B cell (primary cell): ENCODE results near the gene LTA4H. TPM values are rescaled to one million over a fixed set of nuclear protein-coding genes. Genes with fewer than 3 reads are reported as not detected.

Experiments
- ATAC-seq: fragments of 200-7000 bp; cut with Tn5 transposase; one replicate; pipeline ENCODE4 v1.10.0; 2021; ENCODE audit warnings: low read depth, mild to moderate bottlenecking, moderate number of reproducible peaks, moderate library complexity
- CTCF ChIA-PET: fragments of 350-600 bp; sonication (Branson Sonifier 250); formaldehyde crosslinking; loops from one replicate; lab custom pipeline; 2021; ENCODE audit warnings: antibody characterized with exemption, inconsistent platforms; lab: Charles Lee
- POLR2A ChIA-PET: fragments of 350-600 bp; sonication (Branson Sonifier 250); formaldehyde crosslinking; loops from one replicate; lab custom pipeline; 2021; ENCODE audit warnings: antibody characterized with exemption; lab: Charles Lee
- DNase-seq: peaks from one replicate; pipeline ENCODE4 v3.0.0; 2013
- H2AFZ ChIP-seq: 2 replicates; pipeline ENCODE4 v1.6.1; 2012; ENCODE audit warnings: mild to moderate bottlenecking, low read depth, low read length; ENCODE audit not compliant: insufficient read depth, poor library complexity, severe bottlenecking
- H3K27ac ChIP-seq, 2 donors: 1 replicate in 1 of 2; 2 replicates in 1 of 2; pipeline ENCODE4 v1.5.1; 2012 to 2013; ENCODE audit warnings: low read length in 2 of 2, mild to moderate bottlenecking in 2 of 2, moderate library complexity in 1 of 2
- H3K27me3 ChIP-seq, 4 experiments: fragments of 200-600 bp in 1 of 4; sonication (generic) in 1 of 4; replicated peaks in 1 of 4; 1 replicate in 2 of 4; 2 replicates in 2 of 4; pipeline versions ENCODE4 v1.6.1 to v1.7.0; 2013 to 2016; ENCODE audit warnings: low read length in 3 of 4, mild to moderate bottlenecking in 2 of 4, mixed read lengths in 1 of 4, moderate library complexity in 1 of 4; ENCODE audit not compliant: insufficient read depth in 4 of 4, control insufficient read depth in 3 of 4; ENCODE audit errors: control extremely low read depth in 1 of 4
- H3K36me3 ChIP-seq, 2 experiments: replicated peaks in 1 of 2; 1 replicate in 1 of 2; 2 replicates in 1 of 2; pipeline versions ENCODE4 v1.6.1 to v1.7.1; 2013; ENCODE audit warnings: low read length in 1 of 2; ENCODE audit not compliant: insufficient read depth in 2 of 2, control insufficient read depth in 1 of 2; ENCODE audit errors: control extremely low read depth in 1 of 2, extremely low read depth in 1 of 2
- H3K4me1 ChIP-seq, 2 donors: fragments of 200-600 bp in 1 of 2; sonication (generic) in 1 of 2; 1 replicate in 1 of 2; 2 replicates in 1 of 2; pipeline versions ENCODE4 v1.5.1 to v1.6.1; 2013 to 2017; ENCODE audit warnings: low read length in 2 of 2; ENCODE audit not compliant: control insufficient read depth in 2 of 2, insufficient read depth in 2 of 2
- H3K4me2 ChIP-seq: replicated peaks from 2 replicates; pipeline ENCODE3; 2012; ENCODE audit warnings: mild to moderate bottlenecking, low read depth, low read length; ENCODE audit not compliant: poor library complexity, severe bottlenecking
- H3K4me3 ChIP-seq, 5 experiments: fragments of 200-600 bp in 1 of 5; sonication (generic) in 1 of 5; 1 replicate in 3 of 5; 2 replicates in 2 of 5; pipeline versions ENCODE4 v1.5.1 to v1.7.0; 2011 to 2016; ENCODE audit warnings: low read length in 4 of 5, mild to moderate bottlenecking in 4 of 5, low read depth in 2 of 5, control low read depth in 1 of 5, moderate library complexity in 1 of 5; ENCODE audit not compliant: insufficient read depth in 1 of 5; ENCODE audit errors: control extremely low read depth in 1 of 5, extremely low read depth in 1 of 5
- H3K79me2 ChIP-seq: fragments of 200-600 bp; sonication (generic); one replicate; pipeline ENCODE4 v1.6.0; 2016; ENCODE audit warnings: low read length; ENCODE audit not compliant: control insufficient read depth, insufficient read depth
- H3K9ac ChIP-seq: fragments of 200-600 bp; sonication (generic); 2 replicates; pipeline ENCODE4 v1.6.1; 2017; ENCODE audit warnings: mild to moderate bottlenecking, low read length, moderate library complexity
- H3K9me3 ChIP-seq, 3 donors: one replicate each; pipeline versions ENCODE4 v1.6.1 to v1.7.1; 2013; ENCODE audit warnings: low read length in 2 of 3; ENCODE audit not compliant: control insufficient read depth in 2 of 3, insufficient read depth in 1 of 3; ENCODE audit errors: control extremely low read depth in 1 of 3
- H4K20me1 ChIP-seq: 2 replicates; pipeline ENCODE4 v1.6.0; 2012; ENCODE audit warnings: mild to moderate bottlenecking, low read length; ENCODE audit not compliant: insufficient read depth, control insufficient read depth, poor library complexity, severe bottlenecking
- H3K27ac Mint-ChIP-seq: one replicate; pipeline ENCODE4 v1.8.0; 2021; ENCODE audit warnings: mixed read lengths
- H3K27me3 Mint-ChIP-seq: one replicate; pipeline ENCODE4 v1.8.0; 2021; ENCODE audit warnings: mixed read lengths
- H3K4me1 Mint-ChIP-seq: one replicate; pipeline ENCODE4 v1.8.0; 2021; ENCODE audit warnings: mixed read lengths
- H3K4me3 Mint-ChIP-seq: one replicate; pipeline ENCODE4 v1.8.0; 2021; ENCODE audit warnings: mixed read lengths
- H3K9me3 Mint-ChIP-seq: one replicate; pipeline ENCODE4 v1.8.0; 2022; ENCODE audit warnings: mixed read lengths; ENCODE audit not compliant: insufficient read depth
- EZH2 ChIP-seq: IDR thresholded peaks from 2 replicates; pipeline ENCODE4 v1.6.1; 2012; ENCODE audit warnings: borderline replicate concordance, low read depth, mild to moderate bottlenecking, moderate library complexity, low read length; ENCODE audit not compliant: insufficient read depth, poor library complexity, severe bottlenecking
- WGBS: methylation state at CpG from one replicate; pipeline ENCODE4 v1.1.5; 2013; ENCODE audit warnings: missing lambda C conversion rate; ENCODE audit not compliant: insufficient coverage; 5-methylcytosine and 5-hydroxymethylcytosine counted together
- intact Hi-C: fragments of 100-400 bp; cut with micrococcal nuclease; formaldehyde crosslinking; loops from one replicate; pipeline ENCODE4 v1.10.0; 2022
- polyA plus RNA-seq: library from polyadenylated mRNA; depleted of rRNA; stranded (reverse); fragments of >200 nt; gene quantifications from 2 replicates; pipeline ENCODE4 v1.2.3, GENCODE V29; 2012
- total RNA-seq, 2 donors: library from RNA; stranded (reverse); fragments of 120-200 nt in 1 of 2; gene quantifications; 1 replicate in 1 of 2; 2 replicates in 1 of 2; pipeline versions ENCODE4 v1.2.3 to v1.2.4, GENCODE V29; 2013 to 2022
- TF ChIP-seq, protein P1 (sequence below): fragments of 200-600 bp; IDR thresholded peaks from one replicate; pipeline ENCODE4 v1.8.0; 2022; ENCODE audit warnings: antibody characterized with exemption, mild to moderate bottlenecking

LTA4H gene
- total and polyA plus RNA-seq, 2 donors (not counting 1 experiment from before 2014, with no cell fraction given): 153 to 167 TPM

- H3K4me3 ChIP-seq: no peak overlapping the region
- no peak overlapping the region for H3K27ac ChIP-seq
- no peak overlapping the region for H2AFZ ChIP-seq
- ChIA-PET POLR2A (interaction anchor here (0.5 kb wide), 1 partner anchor 15 kb away, joined by 4 read pairs; no protein-coding TSS in a partner anchor), CTCF (interaction anchor here (0.9 to 4.8 kb wide), 6 partner anchors 11 to 90 kb away, joined by 3 to 112 read pairs (median 6); no protein-coding TSS in a partner anchor)
- TF ChIP-seq, protein P1, sequence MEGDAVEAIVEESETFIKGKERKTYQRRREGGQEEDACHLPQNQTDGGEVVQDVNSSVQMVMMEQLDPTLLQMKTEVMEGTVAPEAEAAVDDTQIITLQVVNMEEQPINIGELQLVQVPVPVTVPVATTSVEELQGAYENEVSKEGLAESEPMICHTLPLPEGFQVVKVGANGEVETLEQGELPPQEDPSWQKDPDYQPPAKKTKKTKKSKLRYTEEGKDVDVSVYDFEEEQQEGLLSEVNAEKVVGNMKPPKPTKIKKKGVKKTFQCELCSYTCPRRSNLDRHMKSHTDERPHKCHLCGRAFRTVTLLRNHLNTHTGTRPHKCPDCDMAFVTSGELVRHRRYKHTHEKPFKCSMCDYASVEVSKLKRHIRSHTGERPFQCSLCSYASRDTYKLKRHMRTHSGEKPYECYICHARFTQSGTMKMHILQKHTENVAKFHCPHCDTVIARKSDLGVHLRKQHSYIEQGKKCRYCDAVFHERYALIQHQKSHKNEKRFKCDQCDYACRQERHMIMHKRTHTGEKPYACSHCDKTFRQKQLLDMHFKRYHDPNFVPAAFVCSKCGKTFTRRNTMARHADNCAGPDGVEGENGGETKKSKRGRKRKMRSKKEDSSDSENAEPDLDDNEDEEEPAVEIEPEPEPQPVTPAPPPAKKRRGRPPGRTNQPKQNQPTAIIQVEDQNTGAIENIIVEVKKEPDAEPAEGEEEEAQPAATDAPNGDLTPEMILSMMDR: no peak
- TF ChIP-seq EZH2: no peak
- Mint-ChIP-seq H3K27me3 (no peaks in the 10 kb centered on the region), H3K4me1 (peaks cover 8% of the 10 kb centered on the region), H3K27ac (no peak overlapping the region), H3K4me3 (no peak overlapping the region), H3K9me3 (no peaks in the 10 kb centered on the region)
- intact Hi-C loops: no loop called here
- H3K27me3 ChIP-seq: no peaks in the 10 kb centered on the region
- H3K36me3 ChIP-seq: peaks cover 2 to 49% of the 10 kb centered on the region in 2 experiments
- H3K79me2 ChIP-seq: no peaks in the 10 kb centered on the region
- H3K9ac ChIP-seq: no peak overlapping the region
- H3K9me3 ChIP-seq: no peaks in the 10 kb centered on the region
- DNase-seq (no peak), ATAC-seq (no peak)
- 100% methylated on average over 4 of the region's 5 CpGs for WGBS
- H3K4me1 ChIP-seq: peaks cover 0 to 5% of the 10 kb centered on the region in 2 donors
- H4K20me1 ChIP-seq: no peaks in the 10 kb centered on the region
- no peak overlapping the region for H3K4me2 ChIP-seq
These were observed 34.5 kb downstream of the LTA4H start for GRCh38 chr12:96000858-96001257.

- DNase-seq (no peak), ATAC-seq (no peak)
- Mint-ChIP-seq H3K27me3 (no peaks in the 10 kb centered on the region), H3K4me3 (no peak overlapping the region), H3K4me1 (peaks cover 8% of the 10 kb centered on the region), H3K9me3 (no peaks in the 10 kb centered on the region), H3K27ac (no peak overlapping the region)
- intact Hi-C loops: loop anchor here (2.0 to 5.0 kb wide), 3 partner anchors 21 to 882 kb away; partner anchors contain the start of genes AMDHD1 and CCDC38
- ChIA-PET CTCF (interaction anchor here (1.4 to 4.8 kb wide), 11 partner anchors 8 to 517 kb away, joined by 3 to 112 read pairs (median 7); partner anchors contain the start of genes AMDHD1 and CCDC38), POLR2A (no interaction called here)
- no peak overlapping the region for H3K4me2 ChIP-seq
- no peaks in the 10 kb centered on the region for H3K27me3 ChIP-seq
- peaks cover 0 to 5% of the 10 kb centered on the region in 2 donors for H3K4me1 ChIP-seq
- no peak overlapping the region for H3K9ac ChIP-seq
- H2AFZ ChIP-seq: no peak overlapping the region
- no peaks in the 10 kb centered on the region for H4K20me1 ChIP-seq
- H3K79me2 ChIP-seq: no peaks in the 10 kb centered on the region
- no peaks in the 10 kb centered on the region for H3K9me3 ChIP-seq
- no peak for TF ChIP-seq EZH2
- TF ChIP-seq, protein P1: no peak
- no peak overlapping the region for H3K27ac ChIP-seq
- 100% methylated on average over 1 of the region's 5 CpGs for WGBS
- H3K4me3 ChIP-seq: no peak overlapping the region
- H3K36me3 ChIP-seq: peaks cover 2 to 36% of the 10 kb centered on the region in 2 experiments
These were observed 35.9 kb downstream of the LTA4H start for GRCh38 chr12:95999484-95999883.
